ENCODE results near the gene HCK. TPM values are rescaled to one million over a fixed set of nuclear protein-coding genes. Genes with fewer than 3 reads are reported as not detected.
"Not testable (repeated sequence)": the region's sequence is repeated elsewhere in the genome, so short reads cannot be mapped to it uniquely, and the experiment has no call there.

The HCK gene
- total RNA-seq, 2 donors from 2014 or later: 2.1 to 4.3 TPM

DNA sequence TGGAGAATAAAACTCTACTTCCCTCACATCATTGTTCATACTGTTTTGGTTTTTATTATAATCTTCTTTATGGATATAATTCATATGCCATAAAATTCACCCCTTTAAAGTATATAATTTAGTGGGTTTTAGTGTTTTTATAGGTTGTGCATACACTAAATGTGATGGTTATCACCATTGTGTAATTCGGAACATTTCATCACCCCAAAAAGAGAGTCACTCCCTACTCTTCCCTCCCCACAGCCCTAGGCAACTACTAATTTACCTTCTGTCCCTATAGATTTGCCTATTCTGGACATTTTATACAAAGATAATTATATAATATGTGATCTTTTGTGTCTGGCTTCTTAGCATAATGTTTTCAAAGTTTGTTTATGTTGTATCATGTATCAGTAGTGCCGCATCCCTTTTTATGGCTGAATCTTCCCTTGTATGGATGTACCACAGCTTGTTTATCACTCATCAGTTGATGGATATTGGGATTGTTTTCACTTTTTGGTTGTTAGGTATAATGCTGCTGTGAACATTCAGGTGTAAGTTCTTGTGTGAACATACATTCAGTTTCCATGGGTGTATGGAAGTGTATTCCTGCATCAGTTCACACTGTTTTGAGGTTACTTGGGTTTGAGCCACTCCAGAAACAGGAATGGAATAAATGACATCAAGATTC is 61.7 kb downstream of the HCK start:
- Histone ChIP-seq H3K36me3 (replicated peaks in 1 of 2; ENCODE audit: insufficient read depth in 1 of 2, low read depth in 2 of 2) (no peaks in the 10 kb centered on the region), H3K27ac (no peak overlapping the region), H3K27me3 (no peaks in the 10 kb centered on the region), H3K4me1 (peaks cover 48% of the 10 kb centered on the region), H3K4me3 (no peak overlapping the region), H3K9me3 (no peaks in the 10 kb centered on the region)
- WGBS, 2 donors: 76 to 88% methylated on average over 2 of the region's 2 CpGs
- intact Hi-C loops (cut with DNase I): no loop called here
- TF ChIP-seq, protein P1, sequence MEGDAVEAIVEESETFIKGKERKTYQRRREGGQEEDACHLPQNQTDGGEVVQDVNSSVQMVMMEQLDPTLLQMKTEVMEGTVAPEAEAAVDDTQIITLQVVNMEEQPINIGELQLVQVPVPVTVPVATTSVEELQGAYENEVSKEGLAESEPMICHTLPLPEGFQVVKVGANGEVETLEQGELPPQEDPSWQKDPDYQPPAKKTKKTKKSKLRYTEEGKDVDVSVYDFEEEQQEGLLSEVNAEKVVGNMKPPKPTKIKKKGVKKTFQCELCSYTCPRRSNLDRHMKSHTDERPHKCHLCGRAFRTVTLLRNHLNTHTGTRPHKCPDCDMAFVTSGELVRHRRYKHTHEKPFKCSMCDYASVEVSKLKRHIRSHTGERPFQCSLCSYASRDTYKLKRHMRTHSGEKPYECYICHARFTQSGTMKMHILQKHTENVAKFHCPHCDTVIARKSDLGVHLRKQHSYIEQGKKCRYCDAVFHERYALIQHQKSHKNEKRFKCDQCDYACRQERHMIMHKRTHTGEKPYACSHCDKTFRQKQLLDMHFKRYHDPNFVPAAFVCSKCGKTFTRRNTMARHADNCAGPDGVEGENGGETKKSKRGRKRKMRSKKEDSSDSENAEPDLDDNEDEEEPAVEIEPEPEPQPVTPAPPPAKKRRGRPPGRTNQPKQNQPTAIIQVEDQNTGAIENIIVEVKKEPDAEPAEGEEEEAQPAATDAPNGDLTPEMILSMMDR (IDR thresholded peaks at IDR 0.05): no peak
- TF ChIP-seq POLR2A (IDR thresholded peaks at IDR 0.05): no peak
- no peak for ATAC-seq
- DNase-seq: no peak

DNA sequence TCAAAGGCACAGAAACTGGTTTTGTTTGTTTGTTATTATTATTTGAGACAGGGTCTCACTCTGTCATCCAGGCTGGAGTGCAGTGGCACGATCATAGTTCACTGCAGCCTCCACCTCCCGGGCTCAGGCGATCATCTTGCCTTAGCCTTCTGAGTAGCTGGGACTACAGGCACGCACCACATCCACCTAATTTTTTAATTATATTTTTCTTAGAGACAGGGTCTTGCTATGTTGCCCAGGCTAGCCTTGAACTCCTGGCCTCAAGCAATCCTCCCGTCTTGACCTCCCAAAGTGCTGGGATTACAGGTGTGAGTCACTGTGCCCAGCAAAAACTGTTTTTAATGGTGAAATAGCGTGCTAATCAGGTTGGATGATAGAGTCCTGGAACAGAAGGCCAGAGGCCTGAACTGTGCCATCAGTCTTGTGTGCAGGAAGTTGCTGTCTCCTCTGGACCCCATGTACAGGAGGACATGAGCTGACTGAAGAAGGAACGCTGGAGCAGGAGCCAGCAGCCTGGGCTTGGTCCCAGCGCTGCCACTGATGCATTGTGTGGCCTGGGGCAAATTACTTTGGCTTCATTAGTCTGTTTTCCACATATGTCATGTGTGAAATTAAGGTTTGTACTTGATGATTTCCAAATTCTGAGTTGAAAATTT is 62.4 kb downstream of the HCK start:
- no peaks in the 10 kb centered on the region for H3K27me3 ChIP-seq
- WGBS, 2 donors: 87 to 89% methylated on average over 8 of the region's 8 CpGs
- DNase-seq (no peak), ATAC-seq (no peak)
- H3K36me3 ChIP-seq (replicated peaks in 1 of 2; ENCODE audit: insufficient read depth in 1 of 2, low read depth in 2 of 2): no peaks in the 10 kb centered on the region
- peaks cover 48% of the 10 kb centered on the region for H3K4me1 ChIP-seq
- TF ChIP-seq, protein P1 (IDR thresholded peaks at IDR 0.05): no peak
- TF ChIP-seq POLR2A (IDR thresholded peaks at IDR 0.05): no peak
- H3K9me3 ChIP-seq: no peaks in the 10 kb centered on the region
- H3K27ac ChIP-seq: no peak overlapping the region
- H3K4me3 ChIP-seq: no peak overlapping the region
- intact Hi-C loops (cut with DNase I): no loop called here

DNA sequence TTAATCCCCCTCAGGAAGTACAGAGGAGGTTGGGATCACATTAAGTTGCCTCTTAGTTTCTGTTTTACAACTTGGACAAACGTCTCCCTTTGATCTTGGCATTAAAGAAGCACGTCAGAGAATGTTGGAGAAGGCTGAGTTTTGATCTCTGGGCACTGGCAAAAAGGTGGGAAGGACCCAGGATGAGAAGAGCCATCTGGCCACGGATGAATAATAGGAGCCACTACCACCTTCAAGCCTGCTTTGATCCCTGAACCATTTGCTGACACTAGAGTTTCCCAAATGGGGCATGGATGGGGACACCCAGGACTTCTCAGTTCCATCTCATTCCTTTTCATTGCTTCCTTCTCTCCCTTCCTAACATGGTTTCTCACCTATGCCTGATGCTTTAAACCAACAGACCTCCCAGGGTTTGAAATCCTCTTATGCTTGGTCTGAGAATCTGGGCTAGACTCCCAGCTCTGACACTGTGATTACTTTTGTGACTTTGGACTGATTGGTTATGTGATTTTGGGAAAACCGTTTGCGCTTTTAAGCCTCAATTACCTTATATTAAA is 63.2 kb downstream of the HCK start:
- intact Hi-C loops (cut with DNase I): no loop called here
- no peaks in the 10 kb centered on the region for H3K9me3 ChIP-seq

DNA sequence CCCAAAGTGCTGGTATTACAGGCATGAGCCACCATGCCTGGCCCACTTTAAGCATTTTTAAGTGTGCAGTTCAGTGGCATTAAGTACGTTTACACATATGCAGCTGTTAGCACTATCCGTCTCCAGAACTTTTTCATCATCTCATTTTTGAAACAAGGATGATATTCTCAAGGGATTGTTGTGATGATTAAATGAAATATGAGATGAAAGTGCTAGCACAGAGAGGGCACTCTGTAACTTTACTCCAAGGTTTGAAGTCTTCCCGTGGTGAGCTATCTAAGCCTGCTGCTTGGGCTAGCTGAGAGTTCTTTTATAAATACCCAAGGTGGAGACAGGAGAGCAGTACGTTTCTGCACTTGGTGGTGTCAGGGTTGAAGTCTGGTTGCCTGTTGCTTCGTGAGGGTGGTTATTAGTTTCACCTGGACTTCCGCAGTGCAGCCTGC is 64.1 kb downstream of the HCK start:
- Histone ChIP-seq H3K4me3 (no peak overlapping the region), H3K4me1 (peaks cover 38% of the 10 kb centered on the region), H3K27me3 (no peaks in the 10 kb centered on the region), H3K36me3 (replicated peaks in 1 of 2; ENCODE audit: insufficient read depth in 1 of 2, low read depth in 2 of 2) (no peaks in the 10 kb centered on the region), H3K27ac (no peak overlapping the region), H3K9me3 (no peaks in the 10 kb centered on the region)
- TF ChIP-seq, protein P1 (IDR thresholded peaks at IDR 0.05): no peak
- no peak for TF ChIP-seq POLR2A (IDR thresholded peaks at IDR 0.05)
- no peak for ATAC-seq
- WGBS, 2 donors: 75 to 80% methylated on average over 6 of the region's 6 CpGs
- DNase-seq: no peak
- intact Hi-C loops (cut with DNase I): no loop called here

More for the DNA sequence above, 63.2 kb downstream of the HCK start:
- Histone ChIP-seq H3K4me1 (peaks cover 46% of the 10 kb centered on the region), H3K27ac (no peak overlapping the region), H3K36me3 (replicated peaks in 1 of 2; ENCODE audit: insufficient read depth in 1 of 2, low read depth in 2 of 2) (no peaks in the 10 kb centered on the region), H3K27me3 (no peaks in the 10 kb centered on the region), H3K4me3 (no peak overlapping the region)
- ATAC-seq (no peak), DNase-seq (no peak)
- TF ChIP-seq POLR2A (IDR thresholded peaks at IDR 0.05): no peak
- TF ChIP-seq, protein P1 (IDR thresholded peaks at IDR 0.05): no peak
- WGBS, 2 donors: 54 to 59% methylated on average over 5 of the region's 5 CpGs

DNA sequence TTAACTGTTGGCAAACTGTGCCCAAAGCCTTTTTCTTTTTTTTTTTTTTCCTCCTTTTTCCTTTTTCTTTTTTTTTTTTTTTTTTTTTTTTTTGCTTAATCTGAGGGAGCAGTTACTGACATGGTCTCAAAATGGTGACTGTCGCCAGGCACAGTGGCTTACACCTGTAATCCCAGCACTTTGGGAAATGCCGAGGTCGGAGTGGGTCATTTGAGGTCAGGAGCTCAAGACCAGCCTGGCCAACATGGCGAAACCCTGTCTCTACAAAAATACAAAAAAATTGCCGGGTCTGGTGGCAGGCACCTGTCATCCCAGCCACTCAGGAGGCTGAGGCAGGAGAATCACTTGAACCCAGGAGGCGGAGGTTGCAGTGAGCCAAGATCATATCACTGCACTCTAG is 64.8 kb downstream of the HCK start:
- H3K9me3 ChIP-seq; H3K27ac ChIP-seq; intact Hi-C loops (cut with DNase I); ATAC-seq; H3K36me3 ChIP-seq (replicated peaks in 1 of 2; ENCODE audit: insufficient read depth in 1 of 2, low read depth in 2 of 2); H3K4me3 ChIP-seq; H3K27me3 ChIP-seq; DNase-seq: not testable (repeated sequence)
- WGBS, 2 donors: 91 to 96% methylated on average over 6 of the region's 6 CpGs
- H3K4me1 ChIP-seq: peaks cover 31% of the 10 kb centered on the region

DNA sequence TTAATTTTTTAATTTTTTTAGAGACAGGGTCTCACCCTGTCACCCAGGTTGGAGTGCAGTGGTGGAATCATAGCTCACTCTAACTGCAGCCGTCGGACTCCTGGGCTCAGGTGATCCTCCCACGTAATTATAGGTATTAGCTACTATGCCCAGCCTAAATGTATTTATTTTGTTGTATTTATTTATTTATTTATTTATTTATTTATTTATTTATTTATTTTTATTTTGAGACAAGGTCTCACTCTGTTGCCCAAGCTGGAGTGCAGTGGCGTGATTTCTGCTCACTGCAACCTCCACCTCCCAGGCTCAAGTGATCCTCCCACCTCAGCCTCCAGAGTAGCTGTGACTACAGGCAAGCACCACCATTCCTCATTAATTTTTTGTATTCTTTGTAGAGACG is 66.4 kb downstream of the HCK start:
- peaks cover 16% of the 10 kb centered on the region for H3K4me1 ChIP-seq
- H3K9me3 ChIP-seq; H3K27ac ChIP-seq; DNase-seq; H3K27me3 ChIP-seq; H3K4me3 ChIP-seq; ATAC-seq; H3K36me3 ChIP-seq (replicated peaks in 1 of 2; ENCODE audit: insufficient read depth in 1 of 2, low read depth in 2 of 2); intact Hi-C loops (cut with DNase I): not testable (repeated sequence)
- WGBS, 2 donors: 94% methylated on average over 5 of the region's 5 CpGs

Measured in body of pancreas (tissue), 4 donors.